ENCODE measurements around the gene SLC36A3.
"Not testable (repeated sequence)": the region's sequence is repeated elsewhere in the genome, so short reads cannot be mapped to it uniquely, and the experiment has no call there.

Gene SLC36A3

DNA sequence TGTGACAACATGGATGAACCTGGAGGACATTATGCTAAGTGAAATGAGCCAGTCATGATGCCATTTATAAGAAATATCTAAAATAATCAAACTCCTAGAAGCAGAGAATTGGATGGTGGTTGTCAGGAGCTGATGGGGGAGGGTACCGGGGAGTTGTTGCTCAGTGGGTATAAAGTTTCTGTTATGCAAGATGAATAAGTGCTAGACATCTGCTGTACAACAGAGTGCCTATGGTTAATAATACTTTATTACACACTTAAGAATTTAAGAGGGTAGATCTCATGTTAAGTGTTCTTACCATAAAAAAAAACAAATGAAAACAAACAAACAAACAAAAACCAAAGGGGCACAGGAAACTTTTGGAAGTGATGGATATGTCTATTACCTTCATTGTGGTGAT lies 66.7 kb downstream of the SLC36A3 start:
- DNase-seq: no peak

DNA sequence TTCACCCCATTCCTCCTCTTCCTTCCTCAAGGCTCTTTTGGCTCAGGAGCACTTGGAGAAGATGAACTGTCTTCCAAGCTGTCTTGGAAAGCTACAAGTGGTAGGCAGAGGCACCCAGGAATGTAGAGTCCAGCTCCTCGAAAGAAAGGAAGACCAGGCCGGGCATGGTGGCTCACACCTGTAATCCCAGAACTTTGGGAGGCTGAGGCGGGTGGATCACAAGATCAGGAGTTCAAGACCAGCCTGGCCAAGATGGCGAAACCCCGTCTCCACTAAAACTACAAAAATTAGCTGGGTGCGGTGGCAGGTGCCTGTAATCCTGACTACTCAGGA lies 68.4 kb downstream of the SLC36A3 start:
- DNase-seq: not testable (repeated sequence)

GRCh38 chr5:151234476-151235238 lies 68.9 kb downstream of the SLC36A3 start:
- DNase-seq: no peak

DNA sequence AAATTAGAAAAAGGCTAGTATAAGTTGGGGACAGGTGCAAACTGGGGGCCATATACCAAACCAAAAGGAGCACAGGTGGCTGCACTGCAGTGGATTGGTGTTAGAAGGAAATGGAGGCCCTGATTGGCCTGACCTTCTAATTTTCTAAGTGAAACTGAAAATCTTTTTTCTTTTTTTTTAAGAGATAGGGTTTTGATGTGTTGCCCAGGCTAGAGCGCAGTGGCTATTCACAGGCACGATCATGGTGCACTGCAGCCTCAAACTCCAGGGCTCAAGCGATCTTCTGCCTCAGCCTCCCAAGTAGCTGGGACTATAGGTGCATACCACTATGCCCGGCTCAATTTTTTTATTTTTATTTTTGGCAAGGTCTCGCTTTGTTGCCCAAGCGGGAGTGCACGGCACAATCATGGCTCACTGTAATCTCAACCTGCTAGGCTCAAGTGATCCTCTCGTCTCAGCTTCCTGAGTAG lies 69.9 kb downstream of the SLC36A3 start:
- no peak for DNase-seq

- DNase-seq: no peak
Observed at GRCh38 chr5:151231359-151231758, 72.2 kb downstream of the SLC36A3 start.

- DNase-seq: no peak
Observed at GRCh38 chr5:151230048-151230680, 73.4 kb downstream of the SLC36A3 start.

DNA sequence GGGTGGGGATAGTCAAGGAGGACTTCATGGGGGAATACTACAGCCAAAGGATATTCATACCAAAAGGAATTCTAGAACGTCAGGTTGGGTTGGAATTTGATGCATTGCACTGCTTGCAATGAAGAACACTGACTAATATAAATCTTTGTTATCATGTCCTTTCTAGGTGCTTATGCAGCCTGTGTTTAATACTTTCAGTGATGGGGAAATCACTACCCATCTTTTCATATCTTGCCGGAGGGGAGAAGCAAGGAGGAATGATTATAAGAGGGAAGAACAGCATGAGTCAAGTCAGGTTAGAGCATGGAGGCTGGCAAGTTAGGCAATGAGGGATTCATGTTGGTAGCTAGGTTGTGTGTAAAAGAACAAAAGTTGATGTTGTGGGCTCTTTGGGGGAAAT lies 74.6 kb downstream of the SLC36A3 start:
- no peak for DNase-seq

GRCh38 chr5:151227918-151228447 lies 75.6 kb downstream of the SLC36A3 start:
- no peak for DNase-seq
